Uterus (tissue), 4 donors: ENCODE results near the gene SKI. TPM values are rescaled to one million over a fixed set of nuclear protein-coding genes. Genes with fewer than 3 reads are reported as not detected.

ENCODE experiments used
- DNase-seq, 2 donors: peaks; one replicate each; pipeline ENCODE4 v3.0.0-alpha.2; 2019 to 2020
- H3K27ac ChIP-seq, 2 donors: fragments of 200-600 bp; sonication (generic); 1 replicate in 1 of 2; 2 replicates in 1 of 2; pipeline ENCODE4 v1.5.1; 2016 to 2018
- H3K27me3 ChIP-seq, 2 donors: fragments of 200-600 bp; sonication (generic); one replicate each; pipeline ENCODE4 v1.5.1; 2018 to 2019; ENCODE audit warnings: control low read depth in 1 of 2
- H3K36me3 ChIP-seq, 2 donors: fragments of 200-600 bp; sonication (generic); one replicate each; pipeline ENCODE4 v1.5.1; 2019; ENCODE audit warnings: control low read depth in 1 of 2
- H3K4me1 ChIP-seq, 2 donors: fragments of 200-600 bp; sonication (generic); one replicate each; pipeline ENCODE4 v1.5.1; 2018 to 2019; ENCODE audit warnings: control low read depth in 1 of 2
- H3K4me3 ChIP-seq, 2 donors: fragments of 200-600 bp; sonication (generic); 1 replicate in 1 of 2; 2 replicates in 1 of 2; pipeline ENCODE4 v1.5.1; 2018 to 2019; ENCODE audit warnings: mild to moderate bottlenecking in 1 of 2
- H3K9me3 ChIP-seq, 2 donors: fragments of 200-600 bp; sonication (generic); one replicate each; pipeline ENCODE4 v1.5.1; 2019; ENCODE audit warnings: control low read depth in 1 of 2
- POLR2A ChIP-seq, 2 donors: fragments of 450-650 bp; IDR thresholded peaks; one replicate each; pipeline ENCODE4 v1.6.1; 2016; ENCODE audit warnings: antibody characterized with exemption in 2 of 2, mild to moderate bottlenecking in 1 of 2, moderate library complexity in 1 of 2
- intact Hi-C: fragments of 100-400 bp; cut with DNase I; formaldehyde crosslinking; loops from one replicate; pipeline ENCODE4 v1.15.1; 2023; ENCODE audit warnings: low total_unique reads
- total RNA-seq, 4 donors: library from RNA; depleted of rRNA in 3 of 4; stranded (reverse); fragments of >200 nt in 3 of 4; gene quantifications; one replicate each; pipeline versions ENCODE4 v1.1.0 to v1.2.4, GENCODE V29; 2014 to 2023
- TF ChIP-seq, protein P1 (sequence below), 4 experiments: fragments of 200-600 bp in 2 of 4; fragments of 450-650 bp in 2 of 4; sonication (generic) in 2 of 4; IDR thresholded peaks; one replicate each; pipeline ENCODE4 v1.5.1; 2016 to 2019; ENCODE audit warnings: antibody characterized with exemption in 4 of 4, mild to moderate bottlenecking in 2 of 4, moderate library complexity in 1 of 4
- donor health status: DM: yes; HTN: yes; CAD: no.

Gene SKI
- total RNA-seq, 4 donors from 2014 or later = 22.8 to 148 (median 34.9) TPM

DNA sequence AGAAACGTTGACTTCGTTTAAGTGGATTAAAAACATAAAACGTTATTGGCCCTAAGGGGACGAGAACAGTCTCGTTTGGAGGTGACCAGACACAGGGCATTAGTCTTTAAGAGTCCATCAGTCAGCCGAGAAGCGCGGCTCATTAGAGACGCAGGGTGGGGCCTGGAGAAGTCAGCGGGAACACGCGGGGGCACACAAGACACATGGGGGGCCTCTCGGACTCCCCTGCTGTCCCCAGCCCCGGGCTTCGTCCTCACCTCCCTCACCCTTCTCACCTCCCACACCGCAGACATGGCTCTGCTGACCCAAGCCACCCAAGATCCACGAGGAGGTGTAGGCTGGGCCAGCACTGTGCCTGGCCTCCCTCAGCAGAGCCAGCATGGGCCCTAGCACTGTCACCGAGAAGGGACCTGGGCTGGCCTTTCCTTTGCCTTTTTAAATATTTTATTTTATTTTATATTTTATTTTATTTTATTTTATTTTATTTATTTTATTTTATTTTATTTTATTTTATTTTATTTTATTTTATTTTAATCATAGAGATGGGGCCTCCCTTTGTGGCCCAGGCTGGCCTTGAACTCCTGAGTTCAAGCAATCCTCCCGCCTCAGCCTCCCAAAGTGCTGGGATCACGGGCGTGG is 114.4 kb downstream of the SKI start:
- TF ChIP-seq, protein P1, sequence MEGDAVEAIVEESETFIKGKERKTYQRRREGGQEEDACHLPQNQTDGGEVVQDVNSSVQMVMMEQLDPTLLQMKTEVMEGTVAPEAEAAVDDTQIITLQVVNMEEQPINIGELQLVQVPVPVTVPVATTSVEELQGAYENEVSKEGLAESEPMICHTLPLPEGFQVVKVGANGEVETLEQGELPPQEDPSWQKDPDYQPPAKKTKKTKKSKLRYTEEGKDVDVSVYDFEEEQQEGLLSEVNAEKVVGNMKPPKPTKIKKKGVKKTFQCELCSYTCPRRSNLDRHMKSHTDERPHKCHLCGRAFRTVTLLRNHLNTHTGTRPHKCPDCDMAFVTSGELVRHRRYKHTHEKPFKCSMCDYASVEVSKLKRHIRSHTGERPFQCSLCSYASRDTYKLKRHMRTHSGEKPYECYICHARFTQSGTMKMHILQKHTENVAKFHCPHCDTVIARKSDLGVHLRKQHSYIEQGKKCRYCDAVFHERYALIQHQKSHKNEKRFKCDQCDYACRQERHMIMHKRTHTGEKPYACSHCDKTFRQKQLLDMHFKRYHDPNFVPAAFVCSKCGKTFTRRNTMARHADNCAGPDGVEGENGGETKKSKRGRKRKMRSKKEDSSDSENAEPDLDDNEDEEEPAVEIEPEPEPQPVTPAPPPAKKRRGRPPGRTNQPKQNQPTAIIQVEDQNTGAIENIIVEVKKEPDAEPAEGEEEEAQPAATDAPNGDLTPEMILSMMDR (IDR thresholded peaks at IDR 0.05) = no peak
- no peak for TF ChIP-seq POLR2A (IDR thresholded peaks at IDR 0.05)
- Histone ChIP-seq H3K4me1 (no peaks in the 10 kb centered on the region), H3K27ac (no peak overlapping the region), H3K36me3 (no peaks in the 10 kb centered on the region), H3K9me3 (no peaks in the 10 kb centered on the region), H3K27me3 (no peaks in the 10 kb centered on the region), H3K4me3 (no peak overlapping the region)
- DNase-seq = no peak
- intact Hi-C loops = no loop called here

- Histone ChIP-seq H3K27me3 (no peaks in the 10 kb centered on the region), H3K27ac (no peak overlapping the region), H3K4me1 (no peaks in the 10 kb centered on the region), H3K4me3 (no peak overlapping the region), H3K9me3 (no peaks in the 10 kb centered on the region), H3K36me3 (no peaks in the 10 kb centered on the region)
- intact Hi-C loops = no loop called here
- no peak for DNase-seq
- TF ChIP-seq, protein P1 (IDR thresholded peaks at IDR 0.05) = no peak
- TF ChIP-seq POLR2A (IDR thresholded peaks at IDR 0.05) = no peak
These were observed 115.2 kb downstream of the SKI start for GRCh38 chr1:2343023-2343935.

DNA sequence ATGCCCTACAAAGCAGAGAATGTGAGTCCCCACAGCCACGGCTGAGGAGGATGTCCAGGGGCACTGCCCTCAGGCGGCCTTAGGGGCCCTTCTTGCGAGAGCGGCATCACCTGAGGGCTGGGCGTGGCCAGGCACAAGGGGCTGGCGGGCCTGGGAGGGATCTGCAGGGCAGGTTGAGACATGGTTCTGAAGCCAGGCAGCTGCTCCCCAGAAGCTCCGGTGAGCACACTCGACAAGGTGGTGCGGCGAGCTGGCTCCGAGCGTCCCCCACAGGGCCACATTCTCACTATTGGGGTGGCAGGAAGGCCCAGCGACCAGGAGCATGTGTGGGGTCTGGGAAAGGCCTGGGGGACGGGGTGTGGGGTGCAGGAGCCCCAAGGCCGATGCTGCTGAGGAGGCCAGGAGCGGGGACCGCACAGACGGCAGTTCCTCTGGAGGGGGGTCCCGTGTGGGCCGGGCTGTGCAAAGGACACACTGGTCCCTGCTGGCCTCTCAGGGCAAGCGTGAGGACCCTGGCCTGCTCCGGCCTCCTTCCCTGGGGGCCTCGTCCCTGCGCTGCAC is 116.1 kb downstream of the SKI start:
- no peaks in the 10 kb centered on the region for H3K27me3 ChIP-seq
- no peaks in the 10 kb centered on the region for H3K9me3 ChIP-seq
- TF ChIP-seq, protein P1 (IDR thresholded peaks at IDR 0.05) = no peak
- no peak for TF ChIP-seq POLR2A (IDR thresholded peaks at IDR 0.05)
- H3K27ac ChIP-seq = no peak overlapping the region
- intact Hi-C loops = no loop called here
- H3K36me3 ChIP-seq = no peaks in the 10 kb centered on the region
- DNase-seq = no peak
- H3K4me3 ChIP-seq = no peak overlapping the region
- no peaks in the 10 kb centered on the region for H3K4me1 ChIP-seq

GRCh38 chr1:2344744-2345296 is 116.7 kb downstream of the SKI start:
- Histone ChIP-seq H3K9me3 (no peaks in the 10 kb centered on the region), H3K36me3 (no peaks in the 10 kb centered on the region), H3K4me3 (no peak overlapping the region), H3K27ac (no peak overlapping the region), H3K4me1 (no peaks in the 10 kb centered on the region), H3K27me3 (no peaks in the 10 kb centered on the region)
- TF ChIP-seq, protein P1 (IDR thresholded peaks at IDR 0.05) = no peak
- TF ChIP-seq POLR2A (IDR thresholded peaks at IDR 0.05) = no peak
- intact Hi-C loops = no loop called here
- no peak for DNase-seq
